Measurements from ENCODE around the gene SF3A2. TPM values are rescaled to one million over a fixed set of nuclear protein-coding genes. Genes with fewer than 3 reads are reported as not detected.
"Not testable (repeated sequence)": the region's sequence is repeated elsewhere in the genome, so short reads cannot be mapped to it uniquely, and the experiment has no call there.

Gene SF3A2
- total RNA-seq, 2 experiments from 2014 or later, result 142 to 151 TPM

DNA sequence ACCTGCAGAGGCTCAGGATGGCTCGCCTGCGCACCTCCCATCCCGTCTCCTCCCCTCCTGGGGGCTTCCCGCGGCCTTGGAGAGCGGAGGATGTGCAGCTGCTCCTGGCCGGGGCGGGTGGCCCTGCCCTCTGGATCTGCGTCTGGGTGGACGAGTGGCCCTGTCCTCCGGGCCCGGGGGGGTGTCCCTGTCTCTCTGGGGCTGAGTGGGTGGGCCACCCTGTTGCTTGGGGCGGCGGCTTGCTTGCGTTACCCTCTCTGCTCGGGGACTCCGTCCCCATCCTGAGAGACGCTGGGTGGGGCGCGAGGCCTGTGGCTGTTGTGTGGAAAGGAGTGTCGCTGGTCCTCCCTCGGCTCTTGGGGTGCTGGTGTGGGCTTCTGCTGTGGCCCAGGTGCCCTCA, 38.3 kb upstream of the SF3A2 start:
- H3K9me3 Mint-ChIP-seq, result no peaks in the 10 kb centered on the region
- CTCF ChIA-PET, result no interaction called here
- no peaks in the 10 kb centered on the region for H3K27me3 Mint-ChIP-seq
- DNase-seq, result no peak
- peaks cover 5% of the 10 kb centered on the region for H3K36me3 Mint-ChIP-seq (ENCODE audit: low read depth)
- H3K27ac Mint-ChIP-seq, result no peak overlapping the region
- POLR2A ChIA-PET, result no interaction called here
- no peaks in the 10 kb centered on the region for H3K4me1 Mint-ChIP-seq
- no peak overlapping the region for H3K4me3 Mint-ChIP-seq

DNA sequence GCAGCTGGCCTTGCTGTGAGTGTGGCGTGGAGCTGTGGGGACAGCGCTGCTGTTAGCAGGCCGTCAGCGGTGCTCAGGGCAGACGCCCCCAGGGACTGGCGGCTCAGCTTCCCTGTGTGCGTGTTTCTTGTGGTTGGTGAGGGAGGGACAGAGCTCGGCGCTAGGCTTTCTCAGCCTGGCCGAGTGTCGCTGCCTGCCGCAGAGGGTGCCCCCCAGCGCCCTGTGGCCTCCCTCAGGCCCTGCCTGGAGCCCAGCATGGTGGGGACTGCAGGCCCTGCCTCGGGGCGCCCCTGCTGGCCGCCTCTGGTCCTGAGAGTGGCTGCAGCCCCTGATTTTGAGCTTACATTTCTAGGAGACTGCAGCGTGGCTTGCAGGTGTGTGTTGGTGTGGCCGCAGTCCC, 37.4 kb upstream of the SF3A2 start:
- POLR2A ChIA-PET, result no interaction called here
- Mint-ChIP-seq H3K9me3 (no peaks in the 10 kb centered on the region), H3K4me1 (no peaks in the 10 kb centered on the region), H3K4me3 (no peak overlapping the region), H3K36me3 (ENCODE audit: low read depth) (peaks cover 3% of the 10 kb centered on the region), H3K27ac (peak overlapping the region; percentile 46), H3K27me3 (no peaks in the 10 kb centered on the region)
- CTCF ChIA-PET, result interaction anchor here (0.6 kb wide), 1 partner anchor 58 kb away, joined by 3 read pairs; no protein-coding TSS in a partner anchor
- no peak for DNase-seq

DNA sequence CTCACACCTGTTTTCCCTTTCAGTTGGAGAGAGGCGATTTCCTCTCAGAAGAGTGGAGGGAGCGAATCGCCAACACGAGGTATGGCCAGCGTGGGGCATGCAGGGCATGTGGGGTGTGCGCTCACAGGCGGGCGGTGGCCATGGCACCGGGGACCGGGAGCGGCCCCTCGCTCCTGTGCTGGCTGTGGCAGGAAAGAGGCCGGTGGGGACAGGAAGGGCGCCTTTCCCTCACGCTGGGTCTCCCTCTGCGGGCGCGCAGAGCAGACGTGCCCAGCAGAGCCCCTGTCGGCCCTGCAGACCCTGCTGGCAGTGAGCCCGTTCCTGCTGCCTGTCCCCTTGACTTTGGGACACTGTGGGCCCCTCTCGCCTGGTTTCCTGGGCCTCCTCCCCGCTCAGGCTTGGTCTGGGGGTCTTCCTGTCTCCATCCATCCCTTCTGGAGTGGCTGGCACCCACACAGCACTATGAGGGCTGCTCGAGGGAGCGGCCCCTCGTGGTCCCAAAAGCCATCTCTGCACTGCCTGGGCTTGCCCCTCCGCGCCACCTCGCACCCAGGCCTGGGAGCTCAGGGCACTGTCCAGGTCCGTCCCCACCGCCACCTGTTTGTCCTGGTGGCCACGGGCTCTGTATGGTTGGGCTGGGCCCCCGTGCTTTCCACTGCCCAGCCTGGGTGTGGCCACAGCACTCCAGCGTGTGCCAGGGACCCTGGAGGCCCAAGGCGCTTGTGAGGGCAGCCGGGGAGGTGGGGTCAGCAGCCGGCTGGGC, 36.6 kb upstream of the SF3A2 start:
- POLR2A ChIA-PET, result no interaction called here
- Mint-ChIP-seq H3K4me1 (no peaks in the 10 kb centered on the region), H3K27ac (no peak overlapping the region), H3K4me3 (no peak overlapping the region), H3K9me3 (no peaks in the 10 kb centered on the region), H3K36me3 (ENCODE audit: low read depth) (peaks cover 3% of the 10 kb centered on the region), H3K27me3 (no peaks in the 10 kb centered on the region)
- CTCF ChIA-PET, result no interaction called here
- no peak for DNase-seq

DNA sequence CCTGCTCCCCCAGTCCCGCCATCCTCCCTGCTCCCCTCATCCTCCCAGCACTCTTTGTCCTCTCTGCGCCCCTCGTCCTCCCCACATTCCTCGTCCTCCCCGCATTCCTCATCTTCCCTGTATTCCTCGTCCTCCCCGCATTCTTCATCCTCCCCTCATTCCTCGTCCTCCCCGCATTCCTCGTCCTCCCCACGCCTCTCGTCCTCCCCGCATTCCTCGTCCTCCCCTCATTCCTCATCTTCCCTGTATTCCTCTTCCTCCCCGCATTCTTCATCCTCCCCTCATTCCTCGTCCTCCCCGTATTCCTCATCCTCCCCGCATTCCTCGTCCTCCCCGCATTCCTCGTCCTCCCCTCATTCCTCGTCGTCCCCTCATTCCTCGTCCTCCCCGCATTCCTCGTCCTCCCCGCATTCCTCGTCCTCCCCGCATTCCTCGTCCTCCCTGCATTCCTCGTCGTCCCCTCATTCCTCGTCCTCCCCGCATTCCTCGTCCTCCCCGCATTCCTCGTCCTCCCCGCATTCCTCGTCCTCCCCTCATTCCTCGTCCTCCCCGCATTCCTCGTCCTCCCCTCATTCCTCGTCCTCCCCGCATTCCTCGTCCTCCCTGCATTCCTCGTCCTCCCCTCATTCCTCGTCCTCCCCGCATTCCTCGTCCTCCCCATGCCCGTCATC, 35.9 kb upstream of the SF3A2 start:
- H3K27ac Mint-ChIP-seq; H3K4me3 Mint-ChIP-seq; H3K4me1 Mint-ChIP-seq; CTCF ChIA-PET; POLR2A ChIA-PET; H3K27me3 Mint-ChIP-seq; H3K36me3 Mint-ChIP-seq (ENCODE audit: low read depth); H3K9me3 Mint-ChIP-seq; DNase-seq: not testable (repeated sequence)

DNA sequence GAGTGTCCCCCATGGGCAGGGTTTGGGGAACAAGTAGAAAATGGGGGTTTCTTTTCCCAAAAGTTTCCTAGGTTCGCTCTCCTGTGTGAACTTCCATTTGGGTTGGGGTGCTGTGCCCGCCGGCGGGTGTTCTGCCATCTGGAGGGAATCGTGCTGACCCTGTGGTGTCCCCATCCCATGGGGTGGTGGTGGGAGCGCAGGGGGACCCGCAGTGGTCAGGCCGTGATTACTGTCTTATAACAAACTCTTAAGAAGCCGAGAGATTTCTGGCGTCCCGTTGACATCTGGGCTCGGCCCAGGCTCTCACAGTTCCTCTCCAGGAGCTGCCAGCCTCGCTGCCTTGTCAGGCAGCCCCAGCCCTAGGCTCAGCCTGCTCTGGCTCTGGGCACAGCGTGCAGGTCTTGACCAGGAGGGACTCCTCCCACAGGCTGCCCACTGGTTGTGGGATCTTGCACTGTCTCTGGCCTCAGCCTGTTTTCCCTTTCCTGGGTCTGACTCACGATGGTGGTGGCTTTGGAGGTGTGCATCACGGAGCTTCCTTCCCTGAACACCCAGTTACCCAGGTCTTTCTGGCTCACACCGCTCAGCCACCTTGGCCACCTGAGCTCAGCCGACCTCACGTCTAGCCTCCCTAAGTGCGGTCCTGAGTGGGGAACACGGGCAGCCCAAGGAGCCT, 35.0 kb upstream of the SF3A2 start:
- Mint-ChIP-seq H3K27me3 (no peaks in the 10 kb centered on the region), H3K4me1 (no peaks in the 10 kb centered on the region), H3K4me3 (no peak overlapping the region), H3K36me3 (ENCODE audit: low read depth) (peaks cover 7% of the 10 kb centered on the region), H3K9me3 (no peaks in the 10 kb centered on the region), H3K27ac (peak overlapping the region; percentile 41)
- ChIA-PET CTCF (no interaction called here), POLR2A (no interaction called here)
- DNase-seq, result no peak

DNA sequence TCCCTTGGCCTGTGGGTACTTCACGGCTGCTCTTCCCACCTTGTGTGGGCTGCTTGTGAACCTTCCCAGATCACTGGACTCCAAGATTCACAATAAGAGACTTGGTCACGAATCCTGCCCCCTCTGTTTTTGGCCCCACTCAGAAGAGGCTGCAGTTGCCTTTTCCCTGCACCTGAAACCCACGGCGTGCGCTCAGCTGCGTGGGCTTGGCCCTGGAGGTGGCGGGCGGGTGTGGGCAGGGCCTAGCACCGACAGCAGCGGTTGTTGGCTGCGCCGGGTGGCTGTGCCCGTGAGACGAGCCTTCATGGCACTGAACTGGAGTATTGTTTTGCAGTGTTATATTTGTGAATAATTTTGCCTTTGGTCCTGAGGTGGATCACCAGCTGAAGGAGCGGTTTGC, 34.3 kb upstream of the SF3A2 start:
- ChIA-PET POLR2A (no interaction called here), CTCF (no interaction called here)
- no peak overlapping the region for H3K27ac Mint-ChIP-seq
- DNase-seq, result no peak
- no peaks in the 10 kb centered on the region for H3K4me1 Mint-ChIP-seq
- H3K9me3 Mint-ChIP-seq, result no peaks in the 10 kb centered on the region
- peaks cover 9% of the 10 kb centered on the region for H3K36me3 Mint-ChIP-seq (ENCODE audit: low read depth)
- H3K4me3 Mint-ChIP-seq, result no peak overlapping the region
- no peaks in the 10 kb centered on the region for H3K27me3 Mint-ChIP-seq

DNA sequence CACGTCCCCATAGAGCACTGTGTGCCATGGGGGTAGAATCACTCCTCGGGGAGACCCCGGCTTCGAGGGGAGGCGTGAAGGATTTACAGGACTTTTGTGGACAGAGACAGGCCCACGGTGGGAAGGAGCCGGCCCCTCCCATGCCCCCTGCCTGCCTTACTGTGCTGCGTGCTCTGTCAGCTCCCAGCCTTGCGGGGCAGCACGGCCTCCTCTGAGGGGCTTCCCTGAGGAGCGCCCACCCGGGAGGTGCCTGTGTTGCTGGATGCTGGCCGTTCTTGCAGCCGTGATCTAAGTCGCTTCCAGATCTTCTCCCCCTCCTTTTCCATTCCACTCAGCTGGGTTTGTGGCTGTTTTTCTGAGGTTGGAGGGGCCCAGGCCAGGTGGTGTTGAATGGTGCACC, 29.6 kb upstream of the SF3A2 start:
- H3K4me1 Mint-ChIP-seq, result no peaks in the 10 kb centered on the region
- H3K27me3 Mint-ChIP-seq, result no peaks in the 10 kb centered on the region
- no peak overlapping the region for H3K4me3 Mint-ChIP-seq
- peaks cover 18% of the 10 kb centered on the region for H3K36me3 Mint-ChIP-seq (ENCODE audit: low read depth)
- POLR2A ChIA-PET, result no interaction called here
- no peak for DNase-seq
- H3K9me3 Mint-ChIP-seq, result no peaks in the 10 kb centered on the region
- no peak overlapping the region for H3K27ac Mint-ChIP-seq
- CTCF ChIA-PET, result no interaction called here

DNA sequence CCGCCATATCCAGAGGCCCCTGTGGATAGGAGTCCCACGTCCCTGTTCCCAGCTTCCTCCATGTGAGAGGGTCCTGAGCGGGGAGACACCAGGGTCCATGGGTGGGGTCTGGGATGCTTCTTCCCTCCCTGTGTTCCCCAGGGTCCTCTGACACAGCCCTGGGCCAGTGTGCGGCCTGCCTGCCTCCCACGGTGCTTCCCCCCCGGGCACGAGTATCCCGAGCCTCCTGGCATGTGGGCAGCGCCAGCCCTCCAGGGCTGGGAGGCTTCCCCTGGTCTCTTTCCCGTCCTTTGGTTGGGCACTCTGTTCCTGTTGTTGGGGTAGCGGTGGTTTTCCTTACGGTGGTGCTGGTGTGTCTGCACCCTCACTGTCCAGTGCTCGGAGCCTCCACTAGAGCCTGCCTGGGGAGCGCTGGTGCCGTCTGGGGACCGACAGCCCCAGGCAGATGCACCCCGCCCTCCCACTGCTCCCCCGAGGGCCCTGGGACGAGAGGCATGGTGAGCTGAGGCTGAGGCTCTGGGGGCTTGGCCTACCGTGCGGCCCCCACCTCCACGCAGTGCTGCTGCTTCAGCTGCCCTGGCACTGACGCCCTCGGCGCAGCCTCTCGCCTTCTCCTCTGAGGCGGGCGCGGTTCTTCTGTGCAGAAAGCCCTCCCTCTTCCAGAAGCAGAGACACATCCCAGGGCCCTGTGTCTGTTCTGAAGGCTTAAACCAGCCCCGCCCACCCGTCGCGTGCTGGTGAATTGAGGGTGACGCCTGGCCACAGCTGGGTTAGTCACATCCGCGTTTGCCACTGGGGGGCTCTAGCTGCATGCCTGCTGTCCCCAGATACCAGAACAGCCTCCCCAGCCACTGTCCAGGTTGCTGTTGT, 28.4 kb upstream of the SF3A2 start:
- POLR2A ChIA-PET, result no interaction called here
- no peaks in the 10 kb centered on the region for H3K4me1 Mint-ChIP-seq
- peak; percentile 15 for DNase-seq
- H3K4me3 Mint-ChIP-seq, result no peak overlapping the region
- H3K9me3 Mint-ChIP-seq, result no peaks in the 10 kb centered on the region
- CTCF ChIA-PET, result interaction anchor here (1.5 kb wide), 1 partner anchor 10 kb away, joined by 3 read pairs; no protein-coding TSS in a partner anchor
- H3K36me3 Mint-ChIP-seq (ENCODE audit: low read depth), result peaks cover 18% of the 10 kb centered on the region
- no peaks in the 10 kb centered on the region for H3K27me3 Mint-ChIP-seq
- H3K27ac Mint-ChIP-seq, result no peak overlapping the region

DNA sequence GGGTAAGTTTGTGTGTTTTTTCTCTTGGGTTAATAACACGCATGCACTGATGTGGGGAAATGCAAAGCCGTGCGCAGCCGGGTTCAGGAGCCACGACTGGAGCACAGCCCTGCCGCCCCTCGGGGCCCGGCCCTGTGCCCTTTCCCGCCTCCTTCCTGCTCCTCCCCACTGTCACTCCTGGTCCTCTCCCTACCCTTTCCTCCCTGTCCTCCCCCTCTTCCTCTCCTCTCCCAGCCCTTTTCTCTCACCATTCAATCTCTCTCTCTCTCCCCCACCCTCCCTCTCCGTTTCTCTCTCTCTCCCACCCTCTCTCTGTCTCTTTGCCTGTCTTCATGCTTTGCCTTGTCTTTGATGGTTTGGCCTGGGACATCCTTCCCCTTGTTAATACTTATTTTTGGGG, 27.6 kb upstream of the SF3A2 start:
- no peaks in the 10 kb centered on the region for H3K9me3 Mint-ChIP-seq
- POLR2A ChIA-PET, result no interaction called here
- peaks cover 2% of the 10 kb centered on the region for H3K4me1 Mint-ChIP-seq
- H3K36me3 Mint-ChIP-seq (ENCODE audit: low read depth), result peaks cover 19% of the 10 kb centered on the region
- no peaks in the 10 kb centered on the region for H3K27me3 Mint-ChIP-seq
- H3K27ac Mint-ChIP-seq, result no peak overlapping the region
- DNase-seq, result no peak
- CTCF ChIA-PET, result interaction anchor here (1.5 kb wide), 1 partner anchor 9 kb away, joined by 3 read pairs; no protein-coding TSS in a partner anchor
- no peak overlapping the region for H3K4me3 Mint-ChIP-seq

DNA sequence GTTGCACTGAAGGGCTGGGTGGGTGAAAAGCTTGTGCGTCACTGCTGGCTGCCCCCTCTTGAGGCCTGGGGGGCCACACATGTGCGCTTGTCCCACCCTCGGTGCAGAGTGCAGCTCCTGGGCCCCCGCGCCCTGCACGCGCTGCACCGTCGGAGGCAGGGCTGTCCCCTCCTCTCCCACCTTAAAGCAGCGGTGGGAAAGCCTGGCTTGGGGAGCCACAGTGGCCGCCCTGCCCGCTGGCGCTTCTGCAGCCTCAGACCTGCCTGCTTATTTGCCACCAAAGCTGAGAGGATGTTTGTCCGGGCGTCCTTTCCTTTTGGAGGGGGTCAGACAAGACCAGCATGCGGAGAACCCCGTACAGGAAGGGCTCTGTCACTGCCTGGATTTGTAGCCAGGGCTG, 27.2 kb upstream of the SF3A2 start:
- ChIA-PET CTCF (no interaction called here), POLR2A (no interaction called here)
- peaks cover 17% of the 10 kb centered on the region for H3K36me3 Mint-ChIP-seq (ENCODE audit: low read depth)
- DNase-seq, result no peak
- H3K27me3 Mint-ChIP-seq, result no peaks in the 10 kb centered on the region
- peak overlapping the region; percentile 2 for H3K27ac Mint-ChIP-seq
- no peak overlapping the region for H3K4me3 Mint-ChIP-seq
- H3K9me3 Mint-ChIP-seq, result no peaks in the 10 kb centered on the region
- H3K4me1 Mint-ChIP-seq, result peaks cover 2% of the 10 kb centered on the region

DNA sequence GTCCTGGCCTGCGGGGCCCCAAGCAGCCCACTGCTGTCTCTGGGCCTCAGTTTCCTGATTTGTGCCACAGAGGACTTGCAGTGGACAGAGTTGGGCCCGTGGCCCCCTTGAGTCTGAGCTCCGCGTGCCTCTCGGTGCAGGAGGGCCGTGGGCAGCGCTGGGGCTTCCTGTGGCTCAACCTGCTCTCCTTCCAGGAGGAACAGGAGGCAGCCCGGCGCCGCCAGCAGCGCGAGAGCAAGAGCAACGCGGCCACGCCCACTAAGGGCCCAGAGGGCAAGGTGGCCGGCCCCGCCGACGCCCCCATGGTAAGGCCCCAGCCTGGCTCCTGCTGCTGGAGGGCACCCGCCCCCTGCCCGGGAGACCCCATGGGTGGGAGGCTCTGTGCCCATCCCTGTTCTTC, 26.4 kb upstream of the SF3A2 start:
- Mint-ChIP-seq H3K27me3 (no peaks in the 10 kb centered on the region), H3K36me3 (ENCODE audit: low read depth) (peaks cover 18% of the 10 kb centered on the region), H3K27ac (no peak overlapping the region), H3K9me3 (no peaks in the 10 kb centered on the region), H3K4me3 (no peak overlapping the region), H3K4me1 (peaks cover 7% of the 10 kb centered on the region)
- ChIA-PET POLR2A (no interaction called here), CTCF (no interaction called here)
- no peak for DNase-seq

DNA sequence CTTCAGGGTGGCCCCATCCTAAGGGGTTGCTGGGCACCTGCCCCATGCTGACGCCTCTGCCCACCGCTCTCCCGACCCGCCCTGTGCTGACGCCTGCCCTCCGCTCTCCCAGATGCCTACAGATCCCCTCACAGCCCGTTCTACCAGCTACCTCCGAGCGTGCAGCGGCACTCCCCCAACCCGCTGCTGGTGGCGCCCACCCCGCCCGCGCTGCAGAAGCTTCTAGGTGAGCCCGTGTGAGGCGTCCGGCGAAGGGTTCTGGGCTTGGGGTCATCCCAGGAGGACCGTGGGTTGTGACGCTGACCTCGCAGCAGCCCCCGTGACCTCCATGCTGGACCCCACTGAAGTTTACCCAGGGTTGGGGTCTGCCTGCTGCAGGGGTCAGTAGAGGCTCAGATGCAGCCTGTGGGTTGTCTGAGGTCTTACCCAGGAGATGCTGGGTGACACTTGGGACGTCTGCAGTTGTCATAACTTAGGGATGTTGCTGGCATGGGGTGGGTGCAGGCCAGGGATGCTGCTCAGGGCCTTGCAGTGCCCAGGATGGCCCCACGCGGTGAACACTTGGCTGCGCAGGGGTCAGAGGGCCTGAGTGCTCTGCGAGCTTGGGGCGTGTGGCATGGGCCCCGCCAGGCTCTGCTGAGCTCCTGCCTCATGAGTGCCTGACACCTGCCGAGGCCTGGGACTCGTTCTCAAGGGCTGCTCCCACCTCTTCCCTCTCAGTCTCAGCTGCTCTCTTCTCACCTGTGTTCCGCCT, 25.5 kb upstream of the SF3A2 start:
- H3K27me3 Mint-ChIP-seq, result no peaks in the 10 kb centered on the region
- H3K27ac Mint-ChIP-seq, result no peak overlapping the region
- ChIA-PET POLR2A (no interaction called here), CTCF (no interaction called here)
- H3K9me3 Mint-ChIP-seq, result no peaks in the 10 kb centered on the region
- no peak for DNase-seq
- peaks cover 12% of the 10 kb centered on the region for H3K4me1 Mint-ChIP-seq
- peaks cover 20% of the 10 kb centered on the region for H3K36me3 Mint-ChIP-seq (ENCODE audit: low read depth)
- H3K4me3 Mint-ChIP-seq, result no peak overlapping the region
